Esophagus (tissue), 2 donors: ENCODE results near the gene RRN3. TPM values are rescaled to one million over a fixed set of nuclear protein-coding genes. Genes with fewer than 3 reads are reported as not detected.
"Not testable (repeated sequence)": the region's sequence is repeated elsewhere in the genome, so short reads cannot be mapped to it uniquely, and the experiment has no call there.

ENCODE experiments used
- H3K27ac ChIP-seq, 2 donors: one replicate each; pipeline ENCODE4 v1.5.1; 2013; ENCODE audit warnings: low read depth in 2 of 2, mild to moderate bottlenecking in 2 of 2, inconsistent platforms in 1 of 2, low read length in 1 of 2, moderate library complexity in 1 of 2
- H3K27me3 ChIP-seq, 2 donors: one replicate each; pipeline ENCODE4 v1.6.1; 2013; ENCODE audit warnings: low read length in 2 of 2, control low read depth in 1 of 2, mild to moderate bottlenecking in 1 of 2; ENCODE audit not compliant: insufficient read depth in 2 of 2, control insufficient read depth in 1 of 2
- H3K36me3 ChIP-seq, 2 donors: one replicate each; pipeline ENCODE4 v1.6.1; 2013; ENCODE audit warnings: low read length in 1 of 2; ENCODE audit not compliant: control insufficient read depth in 2 of 2, insufficient read depth in 2 of 2
- H3K4me1 ChIP-seq, 2 donors: one replicate each; pipeline ENCODE4 v1.6.1; 2013; ENCODE audit warnings: low read length in 1 of 2; ENCODE audit not compliant: control insufficient read depth in 2 of 2, insufficient read depth in 2 of 2
- H3K4me3 ChIP-seq, 2 donors: one replicate each; pipeline ENCODE4 v1.5.1; 2013; ENCODE audit warnings: low read length in 2 of 2, mild to moderate bottlenecking in 2 of 2, low read depth in 1 of 2, moderate library complexity in 1 of 2
- H3K9me3 ChIP-seq, 2 donors: one replicate each; pipeline ENCODE4 v1.6.1; 2013; ENCODE audit warnings: mild to moderate bottlenecking in 2 of 2, low read depth in 1 of 2, low read length in 1 of 2, moderate library complexity in 1 of 2; ENCODE audit not compliant: control insufficient read depth in 2 of 2, insufficient read depth in 1 of 2
- WGBS, 2 donors: extraction: QIAGEN DNeasy Blood & Tissue Kit; methylation state at CpG; one replicate each; pipeline ENCODE4 v1.1.7; 2013; 5-methylcytosine and 5-hydroxymethylcytosine counted together
- polyA plus RNA-seq, 2 donors: library from polyadenylated mRNA; stranded (reverse); fragments of 200-250 nt; gene quantifications; one replicate each; pipeline ENCODE4 v1.2.3, GENCODE V29; 2013
- donor health status: healthy with polysubstance abuse.
- donor health status: Bipolar disorder and iron deficiency.

RRN3 gene
- polyA plus RNA-seq, 2 donors = 6.1 to 9.7 TPM

- not testable (repeated sequence) for H3K4me1 ChIP-seq, H3K27me3 ChIP-seq, H3K27ac ChIP-seq, H3K9me3 ChIP-seq, H3K4me3 ChIP-seq
- WGBS, 2 donors = 33 to 47% methylated on average over 4 of the region's 4 CpGs
- peaks cover 12 to 18% of the 10 kb centered on the region in 2 donors for H3K36me3 ChIP-seq
Observed at GRCh38 chr16:15016951-15017580, 77.0 kb downstream of the RRN3 start.

- Histone ChIP-seq H3K36me3 (peaks cover 9 to 14% of the 10 kb centered on the region in 2 donors), H3K27ac (peak overlapping the region; percentile 17 to 49)
- H3K4me1 ChIP-seq, H3K27me3 ChIP-seq, H3K9me3 ChIP-seq, H3K4me3 ChIP-seq: not testable (repeated sequence)
- 77 to 83% methylated on average over 4 of the region's 4 CpGs for WGBS, 2 donors
Observed at GRCh38 chr16:15016354-15016753, 77.7 kb downstream of the RRN3 start.

- H3K4me3 ChIP-seq, H3K4me1 ChIP-seq, H3K27ac ChIP-seq, H3K27me3 ChIP-seq, H3K9me3 ChIP-seq, H3K36me3 ChIP-seq: not testable (repeated sequence)
- 93 to 95% methylated on average over 3 of the region's 3 CpGs for WGBS, 2 donors
Observed at GRCh38 chr16:15015671-15016070, 78.4 kb downstream of the RRN3 start.

GRCh38 chr16:15012941-15013340 is 81.1 kb downstream of the RRN3 start:
- H3K4me3 ChIP-seq, H3K9me3 ChIP-seq, H3K4me1 ChIP-seq, H3K27ac ChIP-seq, H3K36me3 ChIP-seq, H3K27me3 ChIP-seq: not testable (repeated sequence)
- WGBS, 2 donors = 96 to 97% methylated on average over 10 of the region's 10 CpGs

Other genes starting within 250 kb of the RRN3 start
- gene NPIPA1, start 156.8 kb downstream of the RRN3 start, polyA plus RNA-seq = 100 to 1,000 TPM in 1 of 2 donors, 10 to 100 TPM in 1; 44.0 to 104 TPM
- 10 to 100 TPM; 32.4 to 35.3 TPM for gene PDXDC1, start 119.2 kb downstream of the RRN3 start, polyA plus RNA-seq
- gene NTAN1, start 38.2 kb downstream of the RRN3 start, polyA plus RNA-seq = 10 to 100 TPM; 27.3 to 29.6 TPM